Stimulated activated naive CD4-positive, alpha-beta T cell (primary cell): ENCODE measurements around the gene SLC6A6.

Source experiments
- DNase-seq, 6 experiments: peaks; one replicate each; lab custom pipeline; 2025; lab: John Stamatoyannopoulos, UW

SLC6A6 gene

GRCh38 chr3:14523792-14524191 is 121.4 kb downstream of the SLC6A6 start:
- no peak for DNase-seq

- no peak for DNase-seq
These were observed 121.9 kb downstream of the SLC6A6 start for GRCh38 chr3:14524311-14524711.

GRCh38 chr3:14524920-14525660 is 122.7 kb downstream of the SLC6A6 start:
- DNase-seq, result no peak

GRCh38 chr3:14525685-14526631 is 123.6 kb downstream of the SLC6A6 start:
- no peak for DNase-seq

- DNase-seq, result no peak
These were observed 125.7 kb downstream of the SLC6A6 start for GRCh38 chr3:14528081-14528480.

- no peak for DNase-seq
These were observed 129.5 kb downstream of the SLC6A6 start for GRCh38 chr3:14531856-14532395.

- no peak for DNase-seq
These were observed 130.5 kb downstream of the SLC6A6 start for GRCh38 chr3:14532691-14533456.

GRCh38 chr3:14533457-14533958 is 131.1 kb downstream of the SLC6A6 start:
- no peak for DNase-seq

GRCh38 chr3:14534516-14535191 is 132.2 kb downstream of the SLC6A6 start:
- DNase-seq, result no peak

GRCh38 chr3:14535616-14536015 is 133.2 kb downstream of the SLC6A6 start:
- DNase-seq, result no peak

- no peak for DNase-seq
These were observed 133.8 kb downstream of the SLC6A6 start for GRCh38 chr3:14536055-14536815.

- DNase-seq, result no peak
These were observed 134.6 kb downstream of the SLC6A6 start for GRCh38 chr3:14536837-14537589.

GRCh38 chr3:14537590-14538450 is 135.4 kb downstream of the SLC6A6 start:
- no peak for DNase-seq

GRCh38 chr3:14538451-14539088 is 136.2 kb downstream of the SLC6A6 start:
- DNase-seq, result no peak
